Kidney (tissue), 14 donors: ENCODE results near the gene MYT1. TPM values are rescaled to one million over a fixed set of nuclear protein-coding genes. Genes with fewer than 3 reads are reported as not detected.

ENCODE experiments used
- DNase-seq, 5 donors: peaks; one replicate each; pipeline ENCODE4 v3.0.0-alpha.2; 2013 to 2020
- FAIRE-seq: peaks from 2 replicates; lab custom pipeline; 2012; peaks lifted over from hg19 to GRCh38; lab: Jason Lieb, UNC
- H3K27ac ChIP-seq, 2 donors: one replicate each; pipeline ENCODE4 v1.7.0; 2013; ENCODE audit warnings: low read depth in 2 of 2, low read length in 2 of 2, inconsistent platforms in 1 of 2
- H3K27me3 ChIP-seq: one replicate; pipeline ENCODE4 v1.7.1; 2013; ENCODE audit warnings: low read length, inconsistent platforms; ENCODE audit not compliant: control insufficient read depth, insufficient read depth
- H3K36me3 ChIP-seq, 3 donors: one replicate each; pipeline versions ENCODE4 v1.7.0 to v1.7.1; 2013; ENCODE audit warnings: low read length in 3 of 3, control low read depth in 1 of 3, inconsistent platforms in 1 of 3; ENCODE audit not compliant: insufficient read depth in 3 of 3, control insufficient read depth in 2 of 3
- H3K4me1 ChIP-seq, 3 donors: one replicate each; pipeline versions ENCODE4 v1.7.0 to v1.7.1; 2013; ENCODE audit warnings: low read length in 3 of 3, inconsistent platforms in 1 of 3, low read depth in 1 of 3; ENCODE audit not compliant: control insufficient read depth in 2 of 3, insufficient read depth in 2 of 3
- H3K4me3 ChIP-seq, 3 donors: one replicate each; pipeline versions ENCODE4 v1.7.0 to v1.8.1; 2013; ENCODE audit warnings: low read length in 3 of 3, control low read depth in 1 of 3, inconsistent platforms in 1 of 3
- H3K9ac ChIP-seq, 3 donors: one replicate each; pipeline versions ENCODE4 v1.7.0 to v1.7.1; 2013; ENCODE audit warnings: low read length in 3 of 3, control low read depth in 1 of 3, inconsistent platforms in 1 of 3
- H3K9me3 ChIP-seq, 3 donors: one replicate each; pipeline versions ENCODE4 v1.7.0 to v1.7.1; 2013; ENCODE audit warnings: low read length in 3 of 3, control low read depth in 1 of 3, inconsistent platforms in 1 of 3; ENCODE audit not compliant: control insufficient read depth in 2 of 3, insufficient read depth in 1 of 3
- CTCF ChIP-seq: IDR thresholded peaks from 3 replicates; pipeline ENCODE4 v1.5.1; 2012; ENCODE audit warnings: mild to moderate bottlenecking, moderate library complexity, borderline replicate concordance; ENCODE audit not compliant: insufficient read depth; ENCODE audit errors: extremely low read depth
- intact Hi-C: fragments of 100-400 bp; cut with DNase I; formaldehyde crosslinking; loops from one replicate; pipeline ENCODE4 v1.11.1; 2022
- polyA plus RNA-seq: library from polyadenylated mRNA; stranded (reverse); fragments of 350-450 nt; fragmentation: Illumina TruSeq; extraction: RNeasy Lipid Tissue Mini Kit (QIAGEN cat#74804); gene quantifications from one replicate; pipeline ENCODE4 v1.2.3, GENCODE V29; 2014; ENCODE audit warnings: low read depth, low replicate concordance; ENCODE audit not compliant: insufficient read depth
- total RNA-seq: library from RNA; stranded (reverse); fragmentation: NEBNext Ultra II Directional; extraction: Animal tissue kit (Norgen Biotek cat#: 25700); gene quantifications from one replicate; pipeline ENCODE4 v1.2.1, GENCODE V29; 2021
- donor health status: control.
- donor health status: control.
- donor health status: control.
- donor health status: control.
- donor health status: control.
- donor health status: DM: yes; HTN: yes; CAD: no.
- donor health status: Normal renal cell carcinoma (clear cell type).

The MYT1 gene
- total and polyA plus RNA-seq, 2 donors from 2014 or later = not detected

- Histone ChIP-seq H3K27ac (no peak overlapping the region), H3K4me3 (no peak overlapping the region), H3K9ac (no peak overlapping the region), H3K4me1 (no peaks in the 10 kb centered on the region), H3K27me3 (no peaks in the 10 kb centered on the region), H3K36me3 (no peaks in the 10 kb centered on the region), H3K9me3 (no peaks in the 10 kb centered on the region)
- DNase-seq = peak in 1 of 5 donors; percentile 36
- FAIRE-seq = no peak
- intact Hi-C loops = no loop called here
- TF ChIP-seq CTCF = no peak
These were observed 32.1 kb downstream of the MYT1 start for GRCh38 chr20:64196309-64196708.

DNA sequence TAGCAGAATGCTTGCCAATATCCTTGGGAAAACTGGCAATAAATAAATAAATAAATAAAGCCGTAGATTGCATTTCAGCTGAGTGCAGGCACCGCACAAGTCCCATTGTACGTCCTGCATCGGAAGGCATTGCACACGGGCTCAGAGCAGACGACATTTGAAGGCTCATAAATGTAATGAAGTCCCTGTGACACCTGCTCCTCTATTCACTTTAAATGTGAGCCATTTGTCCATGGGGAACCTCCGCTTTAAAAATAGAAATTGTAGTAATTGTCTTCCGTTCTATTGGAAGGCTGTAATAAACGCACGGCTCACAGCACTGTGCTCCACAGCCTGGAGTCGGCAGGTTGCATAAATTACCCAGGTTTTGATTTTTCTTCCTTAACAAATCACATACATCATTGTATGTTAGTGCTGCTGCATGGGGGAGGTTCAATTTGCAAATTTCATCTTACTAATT lies 32.6 kb downstream of the MYT1 start:
- Histone ChIP-seq H3K36me3 (no peaks in the 10 kb centered on the region), H3K27ac (no peak overlapping the region), H3K27me3 (no peaks in the 10 kb centered on the region), H3K4me1 (no peaks in the 10 kb centered on the region), H3K4me3 (no peak overlapping the region), H3K9ac (no peak overlapping the region), H3K9me3 (no peaks in the 10 kb centered on the region)
- DNase-seq (peak in 1 of 5 donors; percentile 1), FAIRE-seq (no peak)
- TF ChIP-seq CTCF = no peak
- intact Hi-C loops = no loop called here

- no peak overlapping the region for H3K27ac ChIP-seq
- TF ChIP-seq CTCF = no peak
- H3K4me3 ChIP-seq = no peak overlapping the region
- FAIRE-seq = no peak
- H3K36me3 ChIP-seq = no peaks in the 10 kb centered on the region
- H3K9ac ChIP-seq = no peak overlapping the region
- no peaks in the 10 kb centered on the region for H3K4me1 ChIP-seq
- H3K9me3 ChIP-seq = no peaks in the 10 kb centered on the region
- peak in 1 of 5 donors; percentile 61 for DNase-seq
- H3K27me3 ChIP-seq = no peaks in the 10 kb centered on the region
- intact Hi-C loops = no loop called here
These were observed 34.1 kb downstream of the MYT1 start for GRCh38 chr20:64198347-64198746.

DNA sequence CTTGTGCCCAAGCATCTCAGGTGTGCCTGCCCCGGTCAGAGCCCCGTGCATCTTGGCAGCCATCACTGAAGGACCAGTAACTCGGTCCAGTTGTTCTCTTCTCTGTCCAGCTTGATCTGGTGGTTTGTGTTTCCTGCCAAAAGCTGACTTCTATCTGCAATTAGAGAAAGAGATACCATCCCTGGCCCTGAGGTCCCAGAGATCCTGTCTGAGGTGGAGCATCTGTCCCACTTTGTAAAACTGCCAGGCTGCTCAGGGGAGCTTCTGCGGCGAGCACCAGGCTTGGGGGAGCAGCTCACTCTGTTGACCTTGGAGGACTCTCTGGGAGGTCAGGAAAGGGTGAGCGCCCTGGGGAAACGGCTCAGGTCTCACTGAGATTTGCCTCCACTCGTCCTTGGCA lies 35.1 kb downstream of the MYT1 start:
- no peak for TF ChIP-seq CTCF
- DNase-seq = no peak
- no peak for FAIRE-seq
- H3K27ac ChIP-seq = no peak overlapping the region
- intact Hi-C loops = no loop called here
- H3K4me3 ChIP-seq = no peak overlapping the region
- H3K36me3 ChIP-seq = no peaks in the 10 kb centered on the region
- no peaks in the 10 kb centered on the region for H3K9me3 ChIP-seq
- H3K9ac ChIP-seq = no peak overlapping the region
- H3K4me1 ChIP-seq = no peaks in the 10 kb centered on the region
- H3K27me3 ChIP-seq = no peaks in the 10 kb centered on the region
